Measurements from ENCODE around the gene COL28A1.

COL28A1 gene

GRCh38 chr7:7536396-7537019 is 835 bp upstream of the COL28A1 start:
- no peak for TF ChIP-seq CTCF (IDR thresholded peaks at IDR 0.05; ENCODE audit: insufficient read depth, low read depth, low read length, missing control alignments)
- DNase-seq (ENCODE audit: low read depth): no peak
- H3K4me3 ChIP-seq (ENCODE audit: low read depth, low read length): no peak overlapping the region

- no peak for DNase-seq (ENCODE audit: low read depth)
- H3K4me3 ChIP-seq (ENCODE audit: low read depth, low read length): no peak overlapping the region
- TF ChIP-seq CTCF (IDR thresholded peaks at IDR 0.05; ENCODE audit: insufficient read depth, low read depth, low read length, missing control alignments): no peak
Observed at GRCh38 chr7:7533831-7534430, 1.7 kb downstream of the COL28A1 start.

GRCh38 chr7:7529328-7529727 is 6.3 kb downstream of the COL28A1 start:
- DNase-seq (ENCODE audit: low read depth): no peak
- H3K4me3 ChIP-seq (ENCODE audit: low read depth, low read length): no peak overlapping the region
- no peak for TF ChIP-seq CTCF (IDR thresholded peaks at IDR 0.05; ENCODE audit: insufficient read depth, low read depth, low read length, missing control alignments)

- no peak for DNase-seq (ENCODE audit: low read depth)
- H3K4me3 ChIP-seq (ENCODE audit: low read depth, low read length): no peak overlapping the region
- TF ChIP-seq CTCF (IDR thresholded peaks at IDR 0.05; ENCODE audit: insufficient read depth, low read depth, low read length, missing control alignments): no peak
Observed at GRCh38 chr7:7527047-7527446, 8.6 kb downstream of the COL28A1 start.

GRCh38 chr7:7526006-7526405 is 9.7 kb downstream of the COL28A1 start:
- H3K4me3 ChIP-seq (ENCODE audit: low read depth, low read length): no peak overlapping the region
- TF ChIP-seq CTCF (IDR thresholded peaks at IDR 0.05; ENCODE audit: insufficient read depth, low read depth, low read length, missing control alignments): no peak
- DNase-seq (ENCODE audit: low read depth): no peak

GRCh38 chr7:7524121-7524520 is 11.6 kb downstream of the COL28A1 start:
- no peak for DNase-seq (ENCODE audit: low read depth)
- no peak overlapping the region for H3K4me3 ChIP-seq (ENCODE audit: low read depth, low read length)
- no peak for TF ChIP-seq CTCF (IDR thresholded peaks at IDR 0.05; ENCODE audit: insufficient read depth, low read depth, low read length, missing control alignments)

- DNase-seq (ENCODE audit: low read depth): no peak
- TF ChIP-seq CTCF (IDR thresholded peaks at IDR 0.05; ENCODE audit: insufficient read depth, low read depth, low read length, missing control alignments): no peak
- no peak overlapping the region for H3K4me3 ChIP-seq (ENCODE audit: low read depth, low read length)
Observed at GRCh38 chr7:7522421-7522820, 13.3 kb downstream of the COL28A1 start.
